Thyroid gland (tissue), 4 donors: ENCODE results near the gene DTX3L. TPM values are rescaled to one million over a fixed set of nuclear protein-coding genes. Genes with fewer than 3 reads are reported as not detected.

ENCODE experiments used
- DNase-seq, 2 donors: peaks; one replicate each; pipeline ENCODE4 v3.0.0-alpha.2; 2019
- H3K27ac ChIP-seq, 3 donors: fragments of 200-600 bp; sonication (generic); 1 replicate in 2 of 3; 2 replicates in 1 of 3; pipeline ENCODE4 v1.5.1; 2016 to 2019; ENCODE audit warnings: mild to moderate bottlenecking in 1 of 3, moderate library complexity in 1 of 3
- H3K27me3 ChIP-seq: fragments of 200-600 bp; sonication (generic); one replicate; pipeline ENCODE4 v1.5.1; 2019
- H3K36me3 ChIP-seq, 2 donors: fragments of 200-600 bp; sonication (generic); one replicate each; pipeline ENCODE4 v1.5.1; 2016 to 2019
- H3K4me1 ChIP-seq, 2 donors: fragments of 200-600 bp; sonication (generic); one replicate each; pipeline ENCODE4 v1.5.1; 2017 to 2019
- H3K4me3 ChIP-seq, 3 donors: fragments of 200-600 bp; sonication (generic); replicated peaks in 1 of 3; 1 replicate in 2 of 3; 2 replicates in 1 of 3; pipeline ENCODE4 v1.5.1; 2016; ENCODE audit warnings: mild to moderate bottlenecking in 1 of 3
- H3K9me3 ChIP-seq: fragments of 200-600 bp; sonication (generic); one replicate; pipeline ENCODE4 v1.5.1; 2017
- POLR2A ChIP-seq, 2 donors: fragments of 450-650 bp; IDR thresholded peaks; one replicate each; pipeline ENCODE4 v1.6.1; 2017; ENCODE audit warnings: antibody characterized with exemption in 2 of 2, mild to moderate bottlenecking in 2 of 2, moderate library complexity in 1 of 2
- WGBS, 2 donors: methylation state at CpG; one replicate each; pipeline ENCODE4 v1.1.5; 2017; 5-methylcytosine and 5-hydroxymethylcytosine counted together
- intact Hi-C: fragments of 100-400 bp; cut with DNase I; formaldehyde crosslinking; loops from one replicate; pipeline ENCODE4 v1.15.1; 2023
- total RNA-seq, 4 donors: library from RNA; depleted of rRNA; stranded (reverse); fragments of >200 nt; gene quantifications; one replicate each; pipeline ENCODE4 v1.2.3, GENCODE V29; 2016
- TF ChIP-seq, protein P1 (sequence below), 6 experiments: fragments of 200-600 bp in 3 of 6; fragments of 450-650 bp in 3 of 6; sonication (generic) in 3 of 6; IDR thresholded peaks; one replicate each; pipeline ENCODE4 v1.5.1; 2016 to 2019; ENCODE audit warnings: antibody characterized with exemption in 6 of 6, mild to moderate bottlenecking in 2 of 6, inconsistent platforms in 1 of 6, moderate library complexity in 1 of 6

Gene DTX3L
- total RNA-seq, 4 donors from 2014 or later = 21.1 to 32.1 (median 26.5) TPM

- Histone ChIP-seq H3K9me3 (no peaks in the 10 kb centered on the region), H3K4me1 (no peaks in the 10 kb centered on the region), H3K27ac (no peak overlapping the region), H3K27me3 (no peaks in the 10 kb centered on the region), H3K4me3 (no peak overlapping the region), H3K36me3 (no peaks in the 10 kb centered on the region)
- TF ChIP-seq, protein P1, sequence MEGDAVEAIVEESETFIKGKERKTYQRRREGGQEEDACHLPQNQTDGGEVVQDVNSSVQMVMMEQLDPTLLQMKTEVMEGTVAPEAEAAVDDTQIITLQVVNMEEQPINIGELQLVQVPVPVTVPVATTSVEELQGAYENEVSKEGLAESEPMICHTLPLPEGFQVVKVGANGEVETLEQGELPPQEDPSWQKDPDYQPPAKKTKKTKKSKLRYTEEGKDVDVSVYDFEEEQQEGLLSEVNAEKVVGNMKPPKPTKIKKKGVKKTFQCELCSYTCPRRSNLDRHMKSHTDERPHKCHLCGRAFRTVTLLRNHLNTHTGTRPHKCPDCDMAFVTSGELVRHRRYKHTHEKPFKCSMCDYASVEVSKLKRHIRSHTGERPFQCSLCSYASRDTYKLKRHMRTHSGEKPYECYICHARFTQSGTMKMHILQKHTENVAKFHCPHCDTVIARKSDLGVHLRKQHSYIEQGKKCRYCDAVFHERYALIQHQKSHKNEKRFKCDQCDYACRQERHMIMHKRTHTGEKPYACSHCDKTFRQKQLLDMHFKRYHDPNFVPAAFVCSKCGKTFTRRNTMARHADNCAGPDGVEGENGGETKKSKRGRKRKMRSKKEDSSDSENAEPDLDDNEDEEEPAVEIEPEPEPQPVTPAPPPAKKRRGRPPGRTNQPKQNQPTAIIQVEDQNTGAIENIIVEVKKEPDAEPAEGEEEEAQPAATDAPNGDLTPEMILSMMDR (IDR thresholded peaks at IDR 0.05) = no peak
- no peak for TF ChIP-seq POLR2A (IDR thresholded peaks at IDR 0.05)
- WGBS, 2 donors = 91 to 93% methylated on average over 4 of the region's 4 CpGs
- no peak for DNase-seq
- intact Hi-C loops = no loop called here
Measured at GRCh38 chr3:122520861-122521260, 43.3 kb upstream of the DTX3L start.

DNA sequence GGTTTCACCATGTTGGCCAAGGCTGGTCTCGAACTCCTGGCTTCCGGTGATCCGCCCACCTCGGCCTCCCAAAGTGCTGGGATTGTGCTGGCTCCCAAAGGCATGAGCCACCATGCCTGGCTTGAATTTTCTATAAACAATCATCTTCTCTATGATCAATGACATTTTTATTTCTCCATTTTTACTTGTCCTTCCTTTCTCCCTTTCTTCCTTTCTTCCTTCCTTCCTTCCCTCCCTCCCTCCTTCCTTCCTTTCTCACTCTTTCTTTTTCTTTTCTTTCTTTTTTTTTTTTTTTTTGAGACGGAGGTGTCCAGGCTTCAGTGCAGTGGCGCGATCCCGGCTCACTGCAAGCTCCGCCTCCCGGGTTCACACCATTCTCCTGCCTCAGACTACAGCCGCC is 40.8 kb upstream of the DTX3L start:
- no peak overlapping the region for H3K27ac ChIP-seq
- H3K27me3 ChIP-seq = no peaks in the 10 kb centered on the region
- 84 to 95% methylated on average over 11 of the region's 11 CpGs for WGBS, 2 donors
- H3K9me3 ChIP-seq = no peaks in the 10 kb centered on the region
- no peak for DNase-seq
- TF ChIP-seq POLR2A (IDR thresholded peaks at IDR 0.05) = no peak
- TF ChIP-seq, protein P1 (IDR thresholded peaks at IDR 0.05) = no peak
- no peaks in the 10 kb centered on the region for H3K4me1 ChIP-seq
- no peak overlapping the region for H3K4me3 ChIP-seq
- intact Hi-C loops = no loop called here
- no peaks in the 10 kb centered on the region for H3K36me3 ChIP-seq

DNA sequence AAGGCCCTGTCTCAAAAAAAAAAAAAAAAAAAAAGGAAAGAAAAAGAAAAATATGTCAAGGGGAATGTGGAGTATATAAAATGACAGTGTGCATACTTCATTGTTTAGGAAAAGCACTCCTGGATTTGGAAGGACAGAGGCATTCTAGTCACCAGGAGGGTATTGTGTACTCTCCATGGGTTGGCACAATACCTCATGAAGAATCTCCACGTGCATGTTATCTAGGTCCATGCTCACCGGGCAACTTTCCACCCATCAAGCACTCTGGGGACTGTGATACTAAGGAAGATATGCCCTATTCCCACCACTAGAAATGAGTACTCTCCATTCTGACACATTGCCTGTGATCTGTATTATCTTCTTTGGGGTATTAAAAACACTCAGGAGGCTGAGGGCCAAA is 34.0 kb upstream of the DTX3L start:
- WGBS, 2 donors = 79 to 94% methylated on average over 2 of the region's 2 CpGs
- peaks cover 15 to 33% of the 10 kb centered on the region in 2 donors for H3K36me3 ChIP-seq
- TF ChIP-seq, protein P1 (IDR thresholded peaks at IDR 0.05) = no peak
- TF ChIP-seq POLR2A (IDR thresholded peaks at IDR 0.05) = no peak

DNA sequence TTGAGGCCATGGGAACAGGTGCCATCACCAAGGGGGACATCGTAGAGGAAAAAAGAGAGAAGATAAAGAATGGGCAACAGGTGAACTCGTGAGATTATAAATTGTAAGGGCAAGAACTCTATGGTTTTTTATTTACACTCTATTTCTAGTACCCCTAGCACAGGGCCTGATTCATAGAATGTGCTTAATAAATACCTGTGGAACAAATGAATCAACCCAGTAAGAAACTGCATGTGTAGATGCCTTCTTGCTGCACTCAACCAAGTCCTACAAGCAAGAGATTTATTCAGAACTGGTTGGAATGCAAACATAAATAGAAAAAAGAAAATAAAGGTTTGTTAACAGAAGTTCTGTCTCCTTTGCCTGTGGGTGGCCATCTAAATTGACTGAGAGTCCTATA is 30.7 kb upstream of the DTX3L start:
- Histone ChIP-seq H3K36me3 (peaks cover 30 to 35% of the 10 kb centered on the region in 2 donors), H3K4me3 (no peak overlapping the region), H3K27me3 (no peaks in the 10 kb centered on the region), H3K4me1 (no peaks in the 10 kb centered on the region), H3K9me3 (no peaks in the 10 kb centered on the region), H3K27ac (no peak overlapping the region)
- intact Hi-C loops = no loop called here
- 97 to 98% methylated on average over 2 of the region's 2 CpGs for WGBS, 2 donors
- DNase-seq = no peak
- TF ChIP-seq, protein P1 (IDR thresholded peaks at IDR 0.05) = no peak
- TF ChIP-seq POLR2A (IDR thresholded peaks at IDR 0.05) = no peak

More for the DNA sequence above, 34.0 kb upstream of the DTX3L start:
- H3K27ac ChIP-seq = no peak overlapping the region
- DNase-seq = no peak
- H3K4me3 ChIP-seq = no peak overlapping the region
- intact Hi-C loops = no loop called here
- no peaks in the 10 kb centered on the region for H3K4me1 ChIP-seq
- H3K9me3 ChIP-seq = no peaks in the 10 kb centered on the region
- no peaks in the 10 kb centered on the region for H3K27me3 ChIP-seq

- 85 to 94% methylated on average over 1 of the region's 1 CpG for WGBS, 2 donors
- no peak for TF ChIP-seq POLR2A (IDR thresholded peaks at IDR 0.05)
- TF ChIP-seq, protein P1 (IDR thresholded peaks at IDR 0.05) = no peak
- Histone ChIP-seq H3K36me3 (peaks cover 30 to 35% of the 10 kb centered on the region in 2 donors), H3K9me3 (no peaks in the 10 kb centered on the region), H3K27me3 (no peaks in the 10 kb centered on the region), H3K4me3 (no peak overlapping the region), H3K4me1 (no peaks in the 10 kb centered on the region), H3K27ac (no peak overlapping the region)
- intact Hi-C loops = no loop called here
- DNase-seq = no peak
Measured at GRCh38 chr3:122533931-122534334, 30.2 kb upstream of the DTX3L start.
